Body of pancreas (tissue), 4 donors: ENCODE measurements around the gene BAZ2B. TPM values are rescaled to one million over a fixed set of nuclear protein-coding genes. Genes with fewer than 3 reads are reported as not detected.

Source experiments
- ATAC-seq: fragments of 150-250 bp; one replicate; pipeline ENCODE4 v1.9.1; 2016
- DNase-seq, 4 donors: peaks; one replicate each; pipeline ENCODE4 v3.0.0-alpha.2; 2019
- H3K27ac ChIP-seq, 4 donors: fragments of 200-600 bp; sonication (generic); 1 replicate in 3 of 4; 2 replicates in 1 of 4; pipeline versions ENCODE4 v1.5.1 to v1.6.1; 2016 to 2019; ENCODE audit warnings: mild to moderate bottlenecking in 1 of 4, mixed read lengths in 1 of 4, moderate library complexity in 1 of 4
- H3K27me3 ChIP-seq, 2 donors: fragments of 200-600 bp; sonication (generic); one replicate each; pipeline ENCODE4 v1.6.0; 2016; ENCODE audit warnings: mild to moderate bottlenecking in 1 of 2
- H3K36me3 ChIP-seq, 2 donors: fragments of 200-600 bp; sonication (generic); replicated peaks in 1 of 2; 2 replicates each; pipeline ENCODE4 v1.5.1; 2016; ENCODE audit warnings: low read depth in 2 of 2; ENCODE audit not compliant: insufficient read depth in 1 of 2
- H3K4me1 ChIP-seq: fragments of 200-600 bp; sonication (generic); one replicate; pipeline ENCODE4 v1.6.0; 2016
- H3K4me3 ChIP-seq, 2 donors: fragments of 200-600 bp; sonication (generic); 1 replicate in 1 of 2; 2 replicates in 1 of 2; pipeline ENCODE4 v1.5.1; 2016 to 2019
- H3K9me3 ChIP-seq, 3 donors: fragments of 200-600 bp; sonication (generic); 1 replicate in 2 of 3; 2 replicates in 1 of 3; pipeline ENCODE4 v1.5.1; 2016
- POLR2A ChIP-seq, 3 donors: fragments of 450-650 bp; IDR thresholded peaks; one replicate each; pipeline ENCODE4 v1.6.1; 2016; ENCODE audit warnings: antibody characterized with exemption in 3 of 3, mild to moderate bottlenecking in 2 of 3
- WGBS, 2 donors: methylation state at CpG; one replicate each; pipeline ENCODE4 v1.1.5; 2017; 5-methylcytosine and 5-hydroxymethylcytosine counted together
- intact Hi-C: fragments of 100-400 bp; cut with DNase I; formaldehyde crosslinking; loops from one replicate; pipeline ENCODE4 v1.15.1; 2023
- total RNA-seq, 2 donors: library from RNA; depleted of rRNA; stranded (reverse); fragments of >200 nt; gene quantifications; one replicate each; pipeline ENCODE4 v1.1.0, GENCODE V29; 2016
- TF ChIP-seq, protein P1 (sequence below), 7 experiments: fragments of 450-650 bp in 4 of 7; fragments of 200-600 bp in 3 of 7; sonication (generic) in 3 of 7; IDR thresholded peaks; one replicate each; pipeline ENCODE4 v1.5.1; 2016 to 2019; ENCODE audit warnings: antibody characterized with exemption in 7 of 7

BAZ2B gene
- total RNA-seq, 2 donors from 2014 or later = 62.5 to 104 TPM

DNA sequence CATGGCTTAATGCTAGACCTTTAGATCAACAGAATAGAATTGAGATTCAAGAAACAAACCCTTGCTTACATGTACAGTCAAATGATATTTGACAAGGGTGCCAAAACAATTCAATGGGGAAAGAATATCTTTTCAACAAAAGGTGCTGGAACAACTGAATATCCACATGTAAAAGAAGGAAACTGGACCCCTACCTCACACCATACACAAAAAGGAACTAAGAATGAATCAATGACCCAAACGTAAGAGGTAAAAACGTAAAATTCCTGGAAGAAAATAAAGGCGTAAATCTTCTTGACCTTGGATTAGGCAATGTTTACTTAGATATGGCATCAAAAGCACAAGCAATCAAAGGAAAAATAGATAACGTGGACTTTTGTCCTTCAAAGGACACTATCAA is 43.1 kb downstream of the BAZ2B start:
- Histone ChIP-seq H3K9me3 (no peaks in the 10 kb centered on the region), H3K4me3 (no peak overlapping the region), H3K36me3 (no peaks in the 10 kb centered on the region), H3K27me3 (no peaks in the 10 kb centered on the region), H3K27ac (no peak overlapping the region), H3K4me1 (peaks cover 4% of the 10 kb centered on the region)
- 45 to 53% methylated on average over 4 of the region's 4 CpGs for whole genome bisulfite sequencing, 2 donors
- no peak for TF ChIP-seq POLR2A (IDR thresholded peaks at IDR 0.05)
- TF ChIP-seq, protein P1, sequence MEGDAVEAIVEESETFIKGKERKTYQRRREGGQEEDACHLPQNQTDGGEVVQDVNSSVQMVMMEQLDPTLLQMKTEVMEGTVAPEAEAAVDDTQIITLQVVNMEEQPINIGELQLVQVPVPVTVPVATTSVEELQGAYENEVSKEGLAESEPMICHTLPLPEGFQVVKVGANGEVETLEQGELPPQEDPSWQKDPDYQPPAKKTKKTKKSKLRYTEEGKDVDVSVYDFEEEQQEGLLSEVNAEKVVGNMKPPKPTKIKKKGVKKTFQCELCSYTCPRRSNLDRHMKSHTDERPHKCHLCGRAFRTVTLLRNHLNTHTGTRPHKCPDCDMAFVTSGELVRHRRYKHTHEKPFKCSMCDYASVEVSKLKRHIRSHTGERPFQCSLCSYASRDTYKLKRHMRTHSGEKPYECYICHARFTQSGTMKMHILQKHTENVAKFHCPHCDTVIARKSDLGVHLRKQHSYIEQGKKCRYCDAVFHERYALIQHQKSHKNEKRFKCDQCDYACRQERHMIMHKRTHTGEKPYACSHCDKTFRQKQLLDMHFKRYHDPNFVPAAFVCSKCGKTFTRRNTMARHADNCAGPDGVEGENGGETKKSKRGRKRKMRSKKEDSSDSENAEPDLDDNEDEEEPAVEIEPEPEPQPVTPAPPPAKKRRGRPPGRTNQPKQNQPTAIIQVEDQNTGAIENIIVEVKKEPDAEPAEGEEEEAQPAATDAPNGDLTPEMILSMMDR (IDR thresholded peaks at IDR 0.05) = no peak
- ATAC-seq (no peak), DNase-seq (no peak)
- intact Hi-C loops = no loop called here

DNA sequence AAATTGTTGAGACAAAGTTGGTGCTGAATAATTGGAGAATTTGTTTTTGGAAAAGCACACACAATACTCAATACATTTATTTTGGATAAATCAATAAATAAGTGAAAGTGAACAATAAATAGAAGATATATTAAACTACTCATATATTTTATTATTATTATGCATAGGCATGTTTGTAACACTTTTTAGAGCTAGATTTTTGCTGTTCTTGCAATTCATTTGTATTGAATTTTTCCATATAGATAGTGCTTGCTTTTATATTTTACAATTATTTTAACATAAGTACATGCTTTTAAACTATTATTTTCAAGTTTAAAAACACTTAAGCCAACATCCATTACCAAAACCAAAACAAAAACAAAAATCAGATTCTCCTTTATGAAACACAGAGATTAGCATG is 43.9 kb downstream of the BAZ2B start:
- TF ChIP-seq POLR2A (IDR thresholded peaks at IDR 0.05) = no peak
- TF ChIP-seq, protein P1 (IDR thresholded peaks at IDR 0.05) = no peak
- no peak for ATAC-seq
- Histone ChIP-seq H3K4me1 (peaks cover 4% of the 10 kb centered on the region), H3K27me3 (no peaks in the 10 kb centered on the region), H3K36me3 (no peaks in the 10 kb centered on the region), H3K9me3 (no peaks in the 10 kb centered on the region), H3K27ac (no peak overlapping the region), H3K4me3 (no peak overlapping the region)
- no peak for DNase-seq
- intact Hi-C loops = no loop called here

DNA sequence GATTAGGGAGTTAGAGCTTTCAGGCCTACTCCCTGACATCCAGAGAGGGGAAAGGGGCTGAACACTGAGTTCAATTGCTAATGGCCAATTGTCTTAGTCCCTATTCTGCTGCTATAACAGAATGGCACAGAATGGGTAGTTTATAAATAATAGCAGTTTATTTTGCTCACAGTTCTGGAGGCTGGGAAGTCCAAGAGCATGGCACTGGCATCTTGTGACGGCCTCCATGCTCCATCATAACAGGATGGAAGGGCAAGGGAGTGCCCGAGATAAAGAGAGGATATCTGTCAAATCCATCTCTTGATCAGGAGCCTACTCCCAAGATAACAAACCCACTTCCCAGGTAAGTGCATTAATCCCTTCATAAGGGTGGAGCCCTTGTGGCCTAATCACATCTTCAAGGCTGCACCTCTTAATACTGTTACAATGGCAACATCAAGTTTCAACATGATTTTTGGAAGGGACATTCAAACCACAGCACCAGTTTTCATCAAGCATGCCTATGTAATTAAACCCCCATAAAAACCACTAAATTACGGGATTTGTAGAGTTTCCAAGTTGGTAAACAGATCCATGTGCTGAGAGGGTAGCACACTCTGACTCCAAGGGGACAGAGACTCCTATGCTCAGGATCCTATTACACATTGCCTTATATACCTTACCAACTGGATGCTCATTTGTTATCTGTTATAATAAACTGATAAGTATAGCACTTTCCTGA is 44.6 kb downstream of the BAZ2B start:
- TF ChIP-seq, protein P1 (IDR thresholded peaks at IDR 0.05) = no peak
- TF ChIP-seq POLR2A (IDR thresholded peaks at IDR 0.05) = no peak
- no peak overlapping the region for H3K27ac ChIP-seq
- 79 to 93% methylated on average over 3 of the region's 3 CpGs for WGBS, 2 donors
- H3K36me3 ChIP-seq = no peaks in the 10 kb centered on the region
- no peaks in the 10 kb centered on the region for H3K9me3 ChIP-seq
- ATAC-seq = no peak
- no peak for DNase-seq
- H3K4me1 ChIP-seq = no peaks in the 10 kb centered on the region
- H3K4me3 ChIP-seq = no peak overlapping the region
- H3K27me3 ChIP-seq = no peaks in the 10 kb centered on the region
- intact Hi-C loops = no loop called here

DNA sequence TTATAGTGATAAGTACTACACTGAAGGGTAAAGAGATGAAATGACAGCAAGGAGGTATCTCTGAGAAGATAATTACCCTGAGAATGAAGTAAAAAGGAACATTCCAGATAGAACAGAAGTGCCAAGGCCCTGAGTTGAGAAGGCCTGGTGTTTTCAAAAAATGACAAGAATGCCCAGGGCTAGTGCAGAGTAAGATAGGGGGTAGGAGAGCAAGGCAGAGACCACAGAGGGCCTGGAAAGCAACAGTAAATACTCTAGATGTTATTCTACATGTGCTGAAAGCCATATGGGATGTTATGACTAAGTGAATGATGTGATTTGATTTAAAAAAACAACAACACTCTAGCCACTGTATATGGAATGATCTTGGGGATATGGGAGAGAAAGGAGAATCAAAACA is 52.3 kb downstream of the BAZ2B start:
- intact Hi-C loops = no loop called here
- TF ChIP-seq, protein P1 (IDR thresholded peaks at IDR 0.05) = no peak
- no peak for TF ChIP-seq POLR2A (IDR thresholded peaks at IDR 0.05)
- ATAC-seq = no peak

DNA sequence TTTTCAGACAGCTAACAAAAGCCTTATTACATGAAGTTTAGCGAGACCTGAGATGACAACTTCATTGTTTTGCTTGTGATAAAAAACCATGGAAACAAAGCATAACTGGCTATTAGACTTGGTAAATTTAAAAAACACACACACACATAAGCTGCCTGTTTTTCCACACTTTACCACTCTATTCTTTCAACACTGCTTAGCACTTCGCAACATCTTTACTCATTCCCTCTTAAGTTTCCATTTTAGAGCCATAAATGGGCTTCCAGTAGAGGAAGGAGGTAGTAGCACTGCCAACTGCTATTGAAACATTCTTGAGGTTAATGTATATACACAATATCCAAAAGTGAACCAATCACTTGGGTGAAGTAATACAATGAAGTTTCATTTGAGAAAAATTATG is 54.1 kb downstream of the BAZ2B start:
- Histone ChIP-seq H3K4me1 (no peaks in the 10 kb centered on the region), H3K4me3 (no peak overlapping the region), H3K36me3 (no peaks in the 10 kb centered on the region), H3K9me3 (no peaks in the 10 kb centered on the region), H3K27ac (no peak overlapping the region), H3K27me3 (no peaks in the 10 kb centered on the region)
- DNase-seq = no peak
- whole genome bisulfite sequencing, 2 donors = 84 to 95% methylated on average over 2 of the region's 2 CpGs
- no peak for ATAC-seq
- TF ChIP-seq, protein P1 (IDR thresholded peaks at IDR 0.05) = no peak
- no peak for TF ChIP-seq POLR2A (IDR thresholded peaks at IDR 0.05)
- intact Hi-C loops = no loop called here

More for the DNA sequence above, 52.3 kb downstream of the BAZ2B start:
- Histone ChIP-seq H3K4me3 (no peak overlapping the region), H3K36me3 (no peaks in the 10 kb centered on the region), H3K27me3 (no peaks in the 10 kb centered on the region), H3K27ac (no peak overlapping the region), H3K9me3 (no peaks in the 10 kb centered on the region), H3K4me1 (no peaks in the 10 kb centered on the region)
- no peak for DNase-seq
